Lung (tissue), 12 donors: Measurements from ENCODE around the gene CDYL. TPM values are rescaled to one million over a fixed set of nuclear protein-coding genes. Genes with fewer than 3 reads are reported as not detected.

Experiments
- ATAC-seq: fragments of 200-7000 bp; cut with Tn5 transposase; one replicate; pipeline ENCODE4 v1.9.1; 2020; ENCODE audit warnings: moderate number of reproducible peaks; ENCODE audit not compliant: insufficient read depth, low FRiP score
- DNase-seq, 3 donors: peaks; one replicate each; pipeline ENCODE4 v3.0.0-alpha.2; 2013 to 2017
- H3K27ac ChIP-seq, 2 donors: one replicate each; pipeline ENCODE4 v1.5.1; 2013; ENCODE audit warnings: mild to moderate bottlenecking in 2 of 2, moderate library complexity in 2 of 2, control low read depth in 1 of 2, inconsistent platforms in 1 of 2, low read depth in 1 of 2, low read length in 1 of 2
- H3K27me3 ChIP-seq, 3 donors: one replicate each; pipeline ENCODE4 v1.5.1; 2013; ENCODE audit warnings: low read length in 2 of 3; ENCODE audit not compliant: control insufficient read depth in 3 of 3, insufficient read depth in 3 of 3
- H3K36me3 ChIP-seq, 4 donors: one replicate each; pipeline ENCODE4 v1.5.1; 2013; ENCODE audit warnings: low read length in 4 of 4, mild to moderate bottlenecking in 1 of 4, moderate library complexity in 1 of 4; ENCODE audit not compliant: control insufficient read depth in 4 of 4, insufficient read depth in 4 of 4
- H3K4me1 ChIP-seq, 5 donors: one replicate each; pipeline ENCODE4 v1.5.1; 2013; ENCODE audit warnings: low read length in 5 of 5, mild to moderate bottlenecking in 2 of 5, moderate library complexity in 1 of 5; ENCODE audit not compliant: control insufficient read depth in 5 of 5, insufficient read depth in 5 of 5
- H3K4me3 ChIP-seq: one replicate; pipeline ENCODE4 v1.5.1; 2013; ENCODE audit warnings: mild to moderate bottlenecking, control low read depth, moderate library complexity
- H3K9ac ChIP-seq, 2 donors: one replicate each; pipeline ENCODE4 v1.5.1; 2013; ENCODE audit warnings: low read length in 2 of 2, control low read depth in 1 of 2; ENCODE audit not compliant: insufficient read depth in 1 of 2
- H3K9me3 ChIP-seq, 4 donors: one replicate each; pipeline ENCODE4 v1.5.1; 2013; ENCODE audit warnings: low read length in 3 of 4, mild to moderate bottlenecking in 1 of 4, moderate library complexity in 1 of 4; ENCODE audit not compliant: control insufficient read depth in 4 of 4, insufficient read depth in 3 of 4
- CTCF ChIP-seq: IDR thresholded peaks from 2 replicates; pipeline ENCODE4 v1.5.1; 2012; ENCODE audit warnings: mild to moderate bottlenecking; ENCODE audit errors: control extremely low read depth, extremely low read depth
- WGBS, 2 donors: extraction: QIAGEN DNeasy Blood & Tissue Kit; methylation state at CpG; one replicate each; pipeline ENCODE4 v1.1.7; 2013; 5-methylcytosine and 5-hydroxymethylcytosine counted together
- polyA plus RNA-seq, 2 donors: library from polyadenylated mRNA; stranded (reverse); fragments of 200-250 nt; gene quantifications; one replicate each; pipeline ENCODE4 v1.2.1, GENCODE V29; 2013
- total RNA-seq, 2 donors: library from RNA; depleted of rRNA in 1 of 2; stranded (reverse); fragments of >200 nt in 1 of 2; gene quantifications; one replicate each; pipeline ENCODE4 v1.2.1, GENCODE V29; 2014 to 2021
- donor health status: control.
- donor health status: control.
- donor health status: Bipolar disorder and iron deficiency.
- donor health status: healthy.
- donor health status: DM: yes; HTN: yes; CAD: no.

Gene CDYL
- total and polyA plus RNA-seq, 4 donors = 5.8 to 51.6 (median 20.9) TPM

- H3K9ac ChIP-seq = no peak overlapping the region
- no peak overlapping the region for H3K27ac ChIP-seq
- peaks cover 0 to 6% (median 0%) of the 10 kb centered on the region in 5 donors for H3K4me1 ChIP-seq
- H3K9me3 ChIP-seq = peaks cover 0 to 3% (median 0%) of the 10 kb centered on the region in 4 donors
- H3K4me3 ChIP-seq = no peak overlapping the region
- WGBS, 2 donors = 86 to 95% methylated on average over 3 of the region's 3 CpGs
- no peaks in the 10 kb centered on the region for H3K27me3 ChIP-seq
- DNase-seq (no peak), ATAC-seq (no peak)
- TF ChIP-seq CTCF = no peak
- H3K36me3 ChIP-seq = no peaks in the 10 kb centered on the region
Measured at GRCh38 chr6:4883298-4883697, 107.1 kb downstream of the CDYL start.

- H3K9ac ChIP-seq = no peak overlapping the region
- H3K27ac ChIP-seq = no peak overlapping the region
- peaks cover 0 to 7% (median 0%) of the 10 kb centered on the region in 5 donors for H3K4me1 ChIP-seq
- ATAC-seq (no peak), DNase-seq (no peak)
- no peak for TF ChIP-seq CTCF
- H3K27me3 ChIP-seq = no peaks in the 10 kb centered on the region
- H3K4me3 ChIP-seq = no peak overlapping the region
- no peaks in the 10 kb centered on the region for H3K36me3 ChIP-seq
- WGBS, 2 donors = 80 to 82% methylated on average over 7 of the region's 7 CpGs
- H3K9me3 ChIP-seq = peaks cover 0 to 3% (median 0%) of the 10 kb centered on the region in 4 donors
Measured at GRCh38 chr6:4884646-4885340, 108.6 kb downstream of the CDYL start.

GRCh38 chr6:4885341-4885933 is 109.2 kb downstream of the CDYL start:
- DNase-seq (no peak), ATAC-seq (no peak)
- no peaks in the 10 kb centered on the region for H3K36me3 ChIP-seq
- no peak overlapping the region for H3K9ac ChIP-seq
- H3K4me1 ChIP-seq = peaks cover 0 to 8% (median 0%) of the 10 kb centered on the region in 5 donors
- H3K9me3 ChIP-seq = peaks cover 0 to 3% (median 0%) of the 10 kb centered on the region in 4 donors
- H3K27me3 ChIP-seq = no peaks in the 10 kb centered on the region
- WGBS, 2 donors = 76 to 88% methylated on average over 4 of the region's 4 CpGs
- no peak overlapping the region for H3K4me3 ChIP-seq
- no peak overlapping the region for H3K27ac ChIP-seq
- TF ChIP-seq CTCF = no peak
